Hepatocyte (in vitro differentiated cells): ENCODE results near the gene HINT3.

ENCODE experiments used
- CTCF ChIP-seq: fragments of 200-600 bp; sonication (generic); IDR thresholded peaks from 2 replicates; pipeline ENCODE4 v1.5.1; 2016; ENCODE audit warnings: antibody characterized with exemption, mild to moderate bottlenecking; ENCODE audit not compliant: poor library complexity
- EZH2 ChIP-seq: fragments of 200-600 bp; sonication (generic); IDR thresholded peaks from 2 replicates; pipeline ENCODE4 v1.6.1; 2016; ENCODE audit warnings: antibody characterized with exemption, mild to moderate bottlenecking, borderline replicate concordance
- EZH2phosphoT487 ChIP-seq: fragments of 200-600 bp; sonication (generic); IDR thresholded peaks from one replicate; pipeline ENCODE4 v1.6.1; 2018; ENCODE audit warnings: antibody characterized with exemption, mild to moderate bottlenecking, low read depth, moderate library complexity; ENCODE audit not compliant: unreplicated experiment, severe bottlenecking

- TF ChIP-seq CTCF (no peak), EZH2 (no peak), EZH2phosphoT487 (no peak)
These were observed 772 bp downstream of the HINT3 start for GRCh38 chr6:125957391-125957693.
